HG03520 (cell line): ENCODE measurements around the gene SNAPC2.
"Not testable (repeated sequence)": the region's sequence is repeated elsewhere in the genome, so short reads cannot be mapped to it uniquely, and the experiment has no call there.

Experiments used
- ATAC-seq: cut with Tn5 transposase; IDR thresholded peaks from one replicate; pipeline ENCODE4 v1.9.1; 2021; ENCODE audit warnings: mild to moderate bottlenecking, moderate library complexity; ENCODE audit not compliant: unreplicated experiment

The SNAPC2 gene

DNA sequence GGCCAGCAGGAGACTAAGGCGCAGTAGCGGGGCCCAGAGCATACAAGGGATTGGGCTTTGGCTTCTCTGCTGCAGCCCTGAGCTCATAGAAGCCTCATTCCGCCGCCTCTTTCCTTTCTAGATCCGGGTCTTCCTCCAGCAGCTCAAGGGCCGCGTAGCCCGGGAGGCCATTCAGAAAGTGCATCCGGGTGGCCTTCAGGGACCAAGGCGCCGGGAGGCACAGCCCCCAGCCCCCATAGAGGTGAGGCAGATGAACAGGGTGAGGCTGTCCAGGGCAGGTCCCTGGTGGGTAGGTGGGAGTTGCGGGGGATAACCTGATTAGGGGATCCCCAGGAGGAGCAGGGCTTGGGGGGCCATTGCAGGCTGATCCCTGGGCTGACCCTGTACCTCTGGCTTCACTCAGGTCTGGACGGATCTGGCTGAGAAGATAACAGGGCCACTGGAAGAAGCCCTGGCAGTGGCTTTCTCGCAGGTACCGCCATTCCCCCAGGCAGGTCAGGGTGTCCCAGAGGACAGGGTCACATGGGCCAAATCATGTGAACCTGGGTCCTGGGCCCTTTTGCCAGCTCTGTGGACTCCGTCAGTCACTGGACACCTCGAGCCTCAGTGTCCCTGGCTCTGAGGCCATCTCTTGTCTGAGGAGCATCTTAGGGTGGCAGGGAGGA, 1.3 kb downstream of the SNAPC2 start:
- ATAC-seq, result no peak

DNA sequence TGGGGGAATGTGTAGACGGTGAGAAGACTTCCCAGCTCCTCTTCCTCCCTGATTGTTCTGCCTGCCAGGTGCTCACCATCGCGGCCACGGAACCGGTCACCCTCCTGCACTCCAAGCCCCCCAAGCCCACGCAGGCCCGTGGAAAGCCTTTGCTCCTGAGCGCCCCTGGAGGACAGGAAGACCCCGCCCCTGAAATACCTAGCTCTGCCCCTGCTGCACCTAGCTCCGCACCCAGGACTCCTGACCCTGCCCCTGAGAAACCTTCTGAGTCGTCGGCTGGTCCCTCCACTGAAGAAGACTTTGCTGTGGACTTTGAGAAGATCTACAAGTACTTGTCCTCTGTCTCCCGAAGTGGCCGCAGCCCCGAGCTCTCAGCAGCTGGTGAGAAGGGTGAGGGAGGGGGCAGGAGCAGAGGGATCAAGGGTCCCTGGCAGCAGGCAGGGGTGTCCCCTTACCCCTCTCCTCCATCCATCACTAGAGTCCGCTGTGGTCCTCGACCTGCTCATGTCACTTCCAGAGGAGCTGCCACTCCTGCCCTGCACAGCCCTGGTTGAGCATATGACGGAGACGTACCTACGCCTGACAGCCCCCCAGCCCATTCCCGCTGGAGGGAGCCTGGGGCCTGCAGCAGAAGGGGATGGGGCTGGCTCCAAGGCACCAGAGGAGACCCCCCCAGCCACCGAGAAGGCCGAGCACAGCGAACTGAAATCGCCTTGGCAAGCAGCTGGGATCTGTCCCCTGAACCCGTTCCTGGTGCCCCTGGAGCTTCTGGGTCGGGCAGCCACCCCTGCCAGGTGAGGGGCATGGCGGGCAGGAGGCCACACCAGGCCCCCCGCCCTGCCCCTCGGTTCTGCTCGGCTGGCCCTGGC, 2.1 kb downstream of the SNAPC2 start:
- no peak for ATAC-seq

DNA sequence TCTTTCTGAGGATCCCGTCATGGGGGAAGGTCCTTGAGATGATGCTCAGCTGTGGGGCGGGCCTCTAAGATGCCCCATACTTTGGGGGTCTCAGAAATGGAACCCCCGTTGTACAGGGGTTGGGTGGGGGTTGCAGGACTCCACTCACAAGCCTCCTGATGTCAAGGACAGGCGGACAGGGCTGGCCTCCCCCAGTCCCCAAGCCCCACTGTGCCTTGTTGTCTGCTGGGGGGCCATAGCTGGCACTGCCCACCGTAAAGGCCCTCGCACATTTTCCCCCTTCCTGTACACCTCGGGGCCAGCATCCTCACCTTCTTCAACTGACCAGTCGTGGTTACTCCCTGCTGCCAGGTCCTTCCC, 2.7 kb downstream of the SNAPC2 start:
- ATAC-seq, result no peak

DNA sequence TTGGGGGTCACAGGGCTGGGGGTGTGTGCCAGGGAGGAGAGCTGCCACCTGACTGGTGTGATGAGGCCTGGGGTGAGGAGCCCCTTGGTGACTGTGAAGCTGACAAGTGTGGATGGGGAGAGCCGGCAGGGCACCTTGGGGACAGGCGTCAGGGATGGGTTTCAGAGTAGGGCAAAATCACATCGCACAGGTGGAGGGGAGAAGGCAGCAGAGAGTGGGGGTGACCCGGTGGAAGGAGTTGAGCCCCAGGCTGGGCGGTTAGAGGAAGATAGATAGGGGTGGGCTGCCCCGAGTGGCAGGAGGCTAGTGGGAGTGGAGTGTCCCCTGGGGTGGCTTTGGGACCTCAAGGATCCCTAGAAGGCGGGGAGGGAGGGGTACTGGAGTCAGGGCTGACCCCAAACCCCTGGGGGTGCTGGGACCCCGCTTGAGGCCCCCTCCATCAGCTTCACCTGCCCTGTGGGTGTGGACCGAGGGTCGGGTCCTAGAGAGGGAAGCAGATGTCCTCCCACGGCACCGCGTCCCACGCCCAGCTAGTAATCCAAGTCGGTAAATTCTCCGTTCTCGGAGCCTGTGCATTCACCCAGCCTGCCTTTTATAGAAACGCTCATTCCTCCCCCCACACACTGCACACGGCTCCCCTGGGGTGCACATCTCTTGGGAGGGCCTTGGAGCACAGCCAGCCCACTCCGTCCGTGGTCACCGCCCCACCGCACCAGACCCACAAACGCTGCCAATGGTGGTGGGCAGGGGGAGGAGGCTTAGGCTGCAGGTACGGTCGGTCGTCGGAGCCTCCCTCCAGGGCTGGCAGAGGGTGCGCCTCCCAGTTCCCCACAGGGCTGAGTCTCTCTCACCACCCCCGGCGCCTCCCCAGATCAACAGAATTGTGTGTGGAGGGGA, 3.4 kb downstream of the SNAPC2 start:
- no peak for ATAC-seq

DNA sequence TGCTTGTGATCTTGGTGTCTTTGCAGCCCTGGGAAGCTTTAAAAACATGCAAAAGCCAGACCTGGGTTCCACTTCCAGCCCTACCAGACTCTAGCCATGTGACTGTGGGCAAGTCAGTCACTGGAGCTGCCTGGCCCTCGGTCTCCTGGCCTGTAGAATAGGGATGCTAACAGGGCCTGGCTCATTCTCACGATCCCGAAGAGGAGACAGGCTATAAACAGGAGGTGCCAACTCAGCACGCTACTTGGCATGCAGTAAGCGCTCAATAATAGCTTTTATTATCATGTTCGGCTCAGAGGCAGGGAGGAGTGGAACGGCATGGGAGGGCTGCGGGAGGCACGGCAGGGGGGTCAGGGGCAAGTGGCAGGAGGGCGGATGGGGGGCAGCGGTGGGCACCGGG, 4.1 kb downstream of the SNAPC2 start:
- no peak for ATAC-seq

DNA sequence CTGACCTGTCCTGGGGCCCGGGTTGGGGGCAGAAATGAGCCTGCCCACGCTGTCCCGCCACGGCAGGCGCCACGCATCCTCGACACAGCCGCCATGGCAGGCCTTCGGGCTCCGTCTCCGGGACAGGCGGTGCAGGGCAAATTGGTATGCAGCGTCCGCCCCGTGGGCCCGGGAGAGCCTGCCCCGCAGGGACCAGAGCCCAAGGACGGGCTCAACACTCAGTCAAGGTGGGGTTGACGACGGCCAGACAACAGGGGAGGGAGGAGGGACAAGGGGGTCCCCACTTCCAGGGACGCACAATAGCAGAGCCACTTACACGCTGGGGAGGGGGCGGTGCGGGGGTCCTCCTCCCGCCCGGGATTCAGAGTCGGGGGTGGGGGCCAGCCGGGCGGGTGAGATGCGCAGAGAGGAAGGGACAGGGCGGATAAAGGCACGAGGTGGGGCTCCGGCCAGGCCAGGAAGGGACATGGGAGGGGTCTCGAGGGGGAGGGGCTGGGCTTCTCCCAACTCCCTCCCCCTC, 4.6 kb downstream of the SNAPC2 start:
- no peak for ATAC-seq

DNA sequence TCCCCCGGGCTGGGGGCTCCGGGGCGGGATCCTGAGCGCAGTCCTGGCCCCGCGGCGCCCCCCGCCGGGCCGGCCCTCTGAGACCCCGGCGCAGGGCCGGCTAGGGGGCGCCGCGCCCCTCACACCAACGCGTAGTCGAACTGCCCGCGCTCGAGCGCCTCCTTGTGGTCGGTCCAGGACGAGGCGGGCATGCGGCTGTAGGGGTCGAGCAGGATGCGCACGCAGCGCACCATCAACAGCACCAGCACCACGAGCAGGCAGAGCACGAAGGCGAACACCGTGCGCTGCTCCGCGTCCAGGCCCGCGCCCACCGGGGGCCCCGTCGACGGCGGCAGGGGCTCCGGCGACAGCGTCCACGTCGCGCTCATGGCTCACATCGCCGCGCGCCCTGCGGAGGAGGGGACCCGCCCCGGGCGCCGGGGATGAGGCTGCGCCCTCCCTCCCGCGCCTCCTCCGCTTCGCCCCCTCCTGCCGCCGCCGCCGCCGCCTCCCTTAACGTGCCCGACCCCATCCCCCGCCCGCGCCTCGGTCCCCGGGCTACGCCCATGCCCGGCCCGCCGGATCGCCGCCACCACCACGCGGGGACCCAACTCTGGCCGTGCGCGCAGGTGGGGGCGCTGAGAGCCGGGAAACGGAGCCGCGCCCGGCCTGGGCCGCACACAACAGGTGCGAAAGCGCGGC, 5.2 kb downstream of the SNAPC2 start:
- ATAC-seq, result no peak

DNA sequence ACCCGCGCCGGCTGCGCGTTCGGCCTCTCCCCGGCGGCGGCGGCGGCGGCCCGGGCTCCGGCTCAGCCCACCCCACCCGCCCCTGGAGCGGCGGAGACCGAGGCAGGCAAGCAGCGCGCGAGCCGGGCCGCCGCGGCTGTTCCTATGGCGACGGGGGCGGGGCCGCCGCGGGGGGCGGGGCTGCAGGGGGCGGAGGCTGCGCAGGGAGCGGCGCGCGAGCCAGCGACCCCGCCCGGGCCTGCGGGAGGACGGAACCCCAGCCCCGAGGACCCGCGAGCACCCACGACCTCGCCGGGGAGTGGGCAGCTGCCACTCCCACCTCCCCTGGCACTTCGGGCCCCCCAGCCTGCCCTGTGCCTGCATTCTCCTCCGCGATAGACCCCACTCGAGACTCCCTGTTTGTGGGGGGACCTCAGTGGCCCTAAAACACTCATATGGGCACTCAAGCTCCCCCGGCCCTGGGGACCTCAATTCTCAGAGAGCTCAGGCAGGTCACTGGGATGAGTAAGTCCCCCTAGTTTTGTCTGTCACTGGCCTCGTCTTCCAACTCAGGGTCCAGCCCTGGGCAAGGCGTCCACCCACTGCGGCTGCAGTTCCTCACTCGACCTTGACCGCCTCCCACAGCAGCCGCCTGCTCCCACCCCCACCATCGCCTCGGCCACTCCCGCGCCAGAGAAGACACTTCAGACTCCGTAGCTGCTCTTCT, 6.0 kb downstream of the SNAPC2 start, which contains the start of gene CTXN1:
TSS of gene CTXN1 (minus strand) at position 115 of the 706 bp plus-strand sequence. CDS start 597 bp downstream, outside the sequence.
- no peak for ATAC-seq

DNA sequence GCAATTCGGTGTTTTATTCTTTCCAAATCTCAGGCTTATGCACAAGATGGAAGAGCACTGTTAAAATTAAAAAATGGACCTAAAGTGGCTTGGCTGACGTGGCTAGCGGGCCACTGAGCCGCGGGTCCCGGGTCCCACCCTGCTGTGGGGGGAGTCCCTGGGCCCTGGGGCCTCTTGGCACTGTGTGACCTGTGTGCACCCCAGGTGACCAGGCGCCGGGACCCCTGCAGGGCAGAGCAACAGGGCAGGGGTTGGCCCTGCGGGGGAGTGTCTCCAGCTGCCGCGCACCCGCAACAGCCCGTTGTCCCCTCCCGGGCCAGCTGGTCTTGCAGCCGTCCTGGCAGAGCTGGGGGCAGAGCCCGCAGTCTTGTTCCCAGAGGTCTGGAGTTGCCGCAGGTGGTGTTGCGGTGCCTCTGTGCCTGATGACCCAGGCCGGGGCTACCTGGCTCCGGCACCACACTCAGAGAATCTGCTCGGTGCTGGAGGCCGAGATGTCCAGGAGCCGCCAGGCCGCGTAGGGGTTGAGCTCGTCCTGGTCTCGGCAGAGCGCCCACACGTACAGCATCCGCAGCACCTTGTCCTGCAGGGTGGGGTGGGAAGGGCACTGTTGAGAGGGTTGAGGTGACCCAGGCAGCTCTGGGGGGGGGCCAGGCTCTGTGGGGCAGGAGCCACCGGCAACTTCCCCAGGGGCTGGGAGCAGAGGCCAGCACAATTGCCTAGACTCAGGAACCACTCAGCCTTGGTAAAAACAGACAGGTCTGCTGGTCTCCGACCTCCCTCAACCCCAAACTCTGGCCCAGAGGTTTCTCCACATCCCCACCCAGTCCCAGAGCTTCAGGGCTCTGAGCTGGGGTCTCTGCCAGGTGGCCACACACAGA, 6.8 kb downstream of the SNAPC2 start:
- no peak for ATAC-seq

DNA sequence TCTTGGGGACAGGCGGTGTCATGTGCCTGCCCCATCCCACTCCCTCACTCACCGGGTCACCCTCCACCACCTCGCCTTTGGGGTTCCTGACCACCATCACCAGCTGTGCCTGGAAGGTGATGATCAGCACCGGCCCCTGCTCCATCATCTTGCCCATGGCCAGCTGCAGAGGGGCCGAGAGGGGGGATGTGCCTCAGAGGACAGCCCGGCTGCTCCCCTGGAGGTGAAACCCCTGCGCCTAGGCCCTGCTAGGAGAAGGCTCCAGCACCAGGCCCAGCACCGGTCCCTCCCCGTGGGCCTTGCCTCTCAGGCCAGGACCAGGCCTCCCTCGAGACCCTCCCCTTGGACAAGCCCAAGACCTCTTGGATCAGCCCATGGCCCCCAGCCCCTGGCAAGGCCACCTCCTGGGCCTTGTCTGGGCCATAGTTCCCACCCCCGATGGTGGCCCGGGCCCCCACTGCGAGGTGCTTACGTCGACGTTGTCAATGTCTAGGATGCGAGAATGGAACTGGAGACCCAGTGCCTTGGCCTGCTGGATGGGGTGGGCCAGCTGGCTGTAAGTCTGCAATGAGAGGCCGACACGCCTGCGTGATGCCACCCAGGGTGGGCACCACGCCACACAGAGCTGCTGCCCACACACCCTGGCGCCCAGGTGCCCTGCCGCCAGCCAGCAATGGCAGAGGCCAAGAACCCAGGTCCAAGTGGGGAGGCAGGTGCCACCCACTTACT, 7.6 kb downstream of the SNAPC2 start:
- ATAC-seq, result no peak

DNA sequence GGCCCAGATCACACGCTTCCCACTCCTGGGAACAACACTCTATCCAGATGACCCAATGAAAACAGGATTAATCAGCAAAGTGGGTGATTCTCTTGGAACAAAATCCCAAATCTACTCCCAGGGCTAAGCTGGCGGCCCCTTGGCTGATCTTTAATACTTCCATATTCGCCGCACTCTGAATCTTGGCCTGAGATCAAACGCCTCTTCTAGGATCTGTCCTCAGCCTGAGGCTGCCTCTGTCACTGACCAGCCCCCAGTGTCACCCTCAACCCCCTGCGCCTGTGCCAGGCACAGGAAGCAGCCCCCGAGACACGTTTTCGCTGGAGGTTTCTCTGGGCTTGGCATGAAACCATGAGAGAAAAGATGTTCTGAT, 8.2 kb downstream of the SNAPC2 start:
- ATAC-seq, result no peak

DNA sequence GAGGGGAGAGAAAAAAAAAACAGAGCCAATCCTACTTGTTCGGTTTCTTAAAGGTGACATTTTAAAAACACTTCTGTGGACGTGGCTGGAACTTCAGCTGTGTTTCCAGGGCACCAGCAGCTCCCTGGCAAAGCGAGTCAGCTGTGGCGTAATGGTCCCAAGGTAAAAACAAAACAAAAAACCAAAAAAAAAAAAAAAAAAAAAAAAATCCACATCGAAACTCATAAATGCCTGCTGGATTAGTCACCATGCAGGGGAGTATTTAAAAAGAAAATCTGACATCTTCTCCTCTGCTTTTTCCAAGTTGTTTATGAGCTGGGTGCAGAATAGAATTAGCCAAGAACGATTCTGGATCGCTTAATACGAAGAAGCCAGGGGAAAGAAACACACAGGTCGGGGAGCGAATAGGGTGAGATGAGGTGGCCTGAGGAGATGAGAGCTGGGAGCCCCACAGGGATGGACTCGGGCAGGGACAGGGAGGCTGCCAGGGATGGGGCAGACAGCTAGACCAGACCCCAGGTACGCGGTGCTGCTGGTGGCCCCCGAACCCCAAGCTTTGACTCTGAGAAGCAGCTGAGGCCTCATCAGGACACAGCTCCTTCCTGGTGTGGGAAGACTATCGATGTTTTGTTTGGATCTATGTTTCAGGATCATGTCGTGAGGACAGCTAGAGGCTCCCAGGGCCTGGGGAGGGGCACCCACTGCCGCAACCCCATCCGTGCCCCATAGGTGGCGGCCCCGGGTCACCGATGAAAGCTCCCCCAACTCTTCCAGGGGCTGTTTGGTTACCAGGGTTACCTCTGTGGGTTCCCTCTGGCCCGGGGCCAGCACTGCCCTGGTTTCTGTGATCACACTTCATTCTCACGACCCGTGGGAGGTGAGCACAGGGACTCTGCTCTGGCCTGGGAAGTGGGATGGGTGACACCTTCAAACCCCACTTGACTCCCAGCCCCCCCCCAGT, 8.9 kb downstream of the SNAPC2 start:
- ATAC-seq, result no peak

DNA sequence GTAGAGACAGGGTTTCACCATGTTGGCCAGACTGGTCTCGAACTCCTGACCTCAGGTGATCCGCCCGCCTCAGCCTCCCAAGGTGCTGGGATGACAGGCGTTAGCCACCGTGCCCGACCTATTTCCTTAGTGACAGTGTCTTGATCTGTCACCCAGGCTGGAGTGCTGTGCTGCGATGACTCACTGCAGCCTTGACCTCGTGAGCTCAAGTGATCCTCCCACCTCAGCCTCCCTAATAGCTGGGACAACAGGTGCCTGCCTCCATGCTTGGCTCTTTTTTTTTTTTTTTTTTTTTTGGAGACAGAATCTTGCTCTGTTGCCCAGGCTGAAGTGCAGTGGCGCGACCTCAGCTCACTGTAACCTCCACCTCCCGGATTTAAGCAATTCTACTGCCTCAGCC, 9.9 kb downstream of the SNAPC2 start:
- ATAC-seq, result not testable (repeated sequence)

DNA sequence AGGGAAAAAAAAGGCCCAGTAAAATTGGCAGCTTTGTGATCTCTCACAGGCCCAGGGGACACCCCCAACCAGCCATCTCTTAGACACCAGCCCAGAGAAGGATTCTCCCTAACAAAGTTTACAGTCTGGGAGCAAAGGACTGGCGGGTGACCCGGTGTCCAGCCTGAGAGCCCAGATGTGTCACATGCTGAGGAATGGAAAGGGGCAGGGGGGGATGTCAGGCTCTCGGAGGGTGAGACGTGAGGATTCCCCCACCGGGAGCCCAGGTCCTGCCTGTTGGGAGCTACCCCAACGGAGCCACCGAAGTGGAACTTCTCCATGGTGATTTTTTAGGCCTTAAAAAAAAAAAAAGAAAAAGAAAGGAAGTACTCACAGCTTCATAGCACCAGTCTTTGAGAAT, 10.6 kb downstream of the SNAPC2 start:
- no peak for ATAC-seq

DNA sequence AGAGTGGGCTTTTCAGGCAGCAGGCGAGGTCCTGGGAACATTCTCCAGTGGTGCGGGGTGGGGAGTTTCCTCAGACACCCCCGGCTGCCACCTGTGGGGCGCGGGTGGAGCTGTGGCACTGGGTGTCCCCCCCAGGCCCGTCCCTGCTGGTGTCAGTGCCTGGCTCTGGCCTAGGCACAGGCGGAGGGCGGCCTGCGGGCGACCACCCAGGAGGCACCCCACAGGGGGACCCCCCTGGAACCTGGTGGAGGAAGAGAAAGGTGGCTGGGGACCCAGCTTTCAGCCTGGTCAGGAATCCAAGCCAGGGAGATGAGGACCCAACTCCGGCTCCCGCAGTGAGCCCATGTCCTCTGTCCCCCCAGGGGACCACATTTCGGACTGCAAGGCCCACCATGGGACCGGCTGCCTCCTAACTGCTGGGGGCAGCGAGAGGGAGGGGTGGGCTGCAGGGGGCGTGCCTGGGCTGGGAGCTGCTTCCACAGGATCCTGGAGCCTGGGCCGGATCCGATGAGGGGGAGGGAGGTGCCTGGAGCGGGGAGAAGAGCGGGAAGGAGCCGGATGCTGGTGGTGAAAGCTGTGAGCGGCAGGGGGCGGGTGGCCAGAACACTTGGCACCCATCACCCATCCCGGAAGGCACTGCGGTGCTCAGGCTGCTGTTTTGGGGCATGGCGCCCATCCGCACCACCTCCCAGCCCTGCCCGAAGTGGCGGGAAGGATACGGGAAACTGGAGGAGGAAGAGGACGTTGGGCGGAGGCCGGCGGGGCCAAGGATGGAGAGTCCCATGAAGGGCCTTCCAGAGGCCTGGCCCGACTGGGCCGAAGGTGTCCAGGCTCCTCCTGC, 11.3 kb downstream of the SNAPC2 start:
- no peak for ATAC-seq

DNA sequence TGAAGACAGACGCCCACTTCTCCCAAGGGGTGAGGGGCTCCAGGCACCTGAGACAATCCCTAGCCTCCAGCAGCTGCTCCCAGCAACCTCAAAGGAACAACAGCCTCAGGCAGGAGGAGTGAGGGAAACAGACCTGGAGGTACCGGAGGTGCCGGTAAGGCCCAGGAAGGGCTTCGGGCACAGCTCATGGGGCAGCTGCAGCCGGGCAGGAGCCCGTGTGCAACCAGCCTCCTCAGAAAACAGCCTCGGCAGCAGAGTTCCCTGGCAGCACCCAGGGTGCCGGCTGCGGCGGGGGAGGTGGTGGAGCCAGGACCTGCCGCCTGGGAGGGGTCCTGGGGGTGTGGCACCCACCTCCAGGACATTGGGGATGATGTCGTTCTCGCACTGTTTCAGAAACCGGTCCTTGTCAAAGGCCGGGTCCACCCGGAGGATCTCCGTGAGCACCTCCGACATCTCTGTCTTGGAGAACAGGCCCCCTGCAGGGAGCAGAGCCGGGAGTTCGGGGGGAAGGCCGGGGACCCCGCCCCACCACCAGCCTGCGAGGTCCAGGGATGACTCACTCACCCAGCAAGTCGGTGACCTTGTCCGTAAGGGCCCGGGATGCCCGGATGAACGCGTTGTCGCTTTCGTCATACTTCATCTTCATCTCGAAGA, 12.3 kb downstream of the SNAPC2 start:
- no peak for ATAC-seq
